ENCODE results near the gene SLC25A28. TPM values are rescaled to one million over a fixed set of nuclear protein-coding genes. Genes with fewer than 3 reads are reported as not detected.

SLC25A28 gene
- total and polyA plus RNA-seq, 2 experiments from 2014 or later, result 12.4 to 15.5 TPM

- TF ChIP-seq ZNF462 (CRISPR knock-in tag; IDR thresholded peaks at IDR 0.05), result no peak
- no peak for TF ChIP-seq EZH2phosphoT487 (IDR thresholded peaks at IDR 0.05; ENCODE audit: unreplicated experiment)
- TF ChIP-seq EZH2 (IDR thresholded peaks at IDR 0.05; ENCODE audit: low read depth, unreplicated experiment), result no peak
- no peak for TF ChIP-seq NANOG (IDR thresholded peaks at IDR 0.05; ENCODE audit: borderline replicate concordance)
- no peak for TF ChIP-seq CTCF (conservative IDR thresholded peaks at IDR 0.05; ENCODE audit: low read depth in 2 of 2)
Observed at GRCh38 chr10:99593312-99593711, 26.9 kb downstream of the SLC25A28 start (continued).

GRCh38 chr10:99590799-99591198 lies 29.4 kb downstream of the SLC25A28 start:
- no peak for DNase-seq (ENCODE audit: low spot score)
- H3K36me3 Mint-ChIP-seq (ENCODE audit: low read depth), result no peaks in the 10 kb centered on the region

More at GRCh38 chr10:99590799-99591198, 29.4 kb downstream of the SLC25A28 start:
- Mint-ChIP-seq H3K4me3 (no peak overlapping the region), H3K9me3 (no peaks in the 10 kb centered on the region), H3K27me3 (ENCODE audit: insufficient read depth, low read depth, poor library complexity) (peaks cover 6% of the 10 kb centered on the region), H3K27ac (no peak overlapping the region), H3K4me1 (peaks cover 12% of the 10 kb centered on the region)
- no peak overlapping the region for H2AFZ ChIP-seq
- no peak overlapping the region for H3K4me2 ChIP-seq
- no peak overlapping the region for H3K27ac ChIP-seq (ENCODE audit: low read depth)
- H3K36me3 ChIP-seq (ENCODE audit: insufficient read depth), result no peaks in the 10 kb centered on the region
- no peak for TF ChIP-seq REST (IDR thresholded peaks at IDR 0.05; ENCODE audit: unreplicated experiment)
- H3K9me2 ChIP-seq (ENCODE audit: insufficient read depth), result no peaks in the 10 kb centered on the region
- H3K4me1 ChIP-seq (ENCODE audit: insufficient read depth), result 0 out of 2 replicates have a peak, but pooled peaks cover 5% of the 10 kb centered on the region
- H3F3A ChIP-seq (replicated peaks; ENCODE audit: low read depth), result no peaks in the 10 kb centered on the region
- no peak overlapping the region for H3K4me3 ChIP-seq
- ATAC-seq, result no peak
- H3K27me3 ChIP-seq (ENCODE audit: insufficient read depth), result no peaks in the 10 kb centered on the region
- no peaks in the 10 kb centered on the region for H4K20me1 ChIP-seq (replicated peaks; ENCODE audit: insufficient read depth)
- no peaks in the 10 kb centered on the region for H3K79me2 ChIP-seq (replicated peaks; ENCODE audit: insufficient read depth)
